GM18508 (cell line): ENCODE results near the gene IGIP.

Experiments
- ATAC-seq: cut with Tn5 transposase; IDR thresholded peaks from one replicate; pipeline ENCODE4 v1.9.1; 2021; ENCODE audit warnings: moderate number of reproducible peaks; ENCODE audit not compliant: insufficient read depth, unreplicated experiment

IGIP gene

GRCh38 chr5:140159014-140159927 is 33.5 kb downstream of the IGIP start:
- no peak for ATAC-seq

- ATAC-seq: no peak
Measured at GRCh38 chr5:140162275-140162674, 36.5 kb downstream of the IGIP start.

- ATAC-seq: no peak
Measured at GRCh38 chr5:140162781-140163180, 37.0 kb downstream of the IGIP start.

- no peak for ATAC-seq
Measured at GRCh38 chr5:140165101-140165922, 39.6 kb downstream of the IGIP start.

- no peak for ATAC-seq
Measured at GRCh38 chr5:140165923-140166270, 40.2 kb downstream of the IGIP start.

- ATAC-seq: no peak
Measured at GRCh38 chr5:140166911-140167310, 41.2 kb downstream of the IGIP start.

- ATAC-seq: no peak
Measured at GRCh38 chr5:140168371-140168770, 42.6 kb downstream of the IGIP start.

- ATAC-seq: no peak
Measured at GRCh38 chr5:140169410-140169809, 43.7 kb downstream of the IGIP start.

- no peak for ATAC-seq
Measured at GRCh38 chr5:140172483-140172882, 46.7 kb downstream of the IGIP start.

- ATAC-seq: no peak
Measured at GRCh38 chr5:140174014-140174413, 48.3 kb downstream of the IGIP start.

- peak; percentile 89 for ATAC-seq
Measured at GRCh38 chr5:140174465-140175366, 49.0 kb downstream of the IGIP start, which contains the start of gene CYSTM1. CYSTM1 (plus strand) TSS chr5:140175188; CDS start chr5:140194466, 19,278 bp downstream.

- ATAC-seq: peak; percentile 26
Measured at GRCh38 chr5:140175367-140176030, 49.8 kb downstream of the IGIP start.

- no peak for ATAC-seq
Measured at GRCh38 chr5:140176031-140176387, 50.3 kb downstream of the IGIP start.

GRCh38 chr5:140178086-140178410 is 52.3 kb downstream of the IGIP start:
- ATAC-seq: no peak

GRCh38 chr5:140178482-140179116 is 52.9 kb downstream of the IGIP start:
- no peak for ATAC-seq
